ENCODE data around the gene TP53.

GRCh38 chr17:7701681-7702080 lies 14.4 kb upstream of the TP53 start:
- TF ChIP-seq POLR2A (IDR thresholded peaks at IDR 0.05) (no peak), CTCF (IDR thresholded peaks at IDR 0.05) (no peak)

Data from upper lobe of left lung (tissue), 4 donors.